Common myeloid progenitor, CD34-positive (primary cell): ENCODE results near the gene GLI1.

Experiments
- CTCF ChIA-PET: fragments of 350-600 bp; sonication (Branson Sonifier 250); formaldehyde crosslinking; loops from one replicate; lab custom pipeline; 2021; ENCODE audit warnings: antibody characterized with exemption; lab: Charles Lee
- POLR2A ChIA-PET: fragments of 350-600 bp; sonication (Branson Sonifier 250); formaldehyde crosslinking; loops from one replicate; lab custom pipeline; 2021; ENCODE audit warnings: antibody characterized with exemption; lab: Charles Lee
- DNase-seq, 3 donors: peaks; one replicate each; pipeline versions ENCODE4 v3.0.0 to v3.0.0-alpha.2; 2013
- H3K27ac ChIP-seq, 2 experiments: 1 replicate in 1 of 2; 2 replicates in 1 of 2; pipeline ENCODE4 v1.7.0; 2013; ENCODE audit warnings: inconsistent platforms in 2 of 2, low read length in 2 of 2, mild to moderate bottlenecking in 2 of 2, low read depth in 1 of 2, moderate library complexity in 1 of 2; ENCODE audit not compliant: severe bottlenecking in 2 of 2, insufficient read depth in 1 of 2, poor library complexity in 1 of 2
- H3K27me3 ChIP-seq, 5 experiments: replicated peaks in 2 of 5; 1 replicate in 3 of 5; 2 replicates in 2 of 5; pipeline versions ENCODE4 v1.6.1 to v1.7.0; 2013; ENCODE audit warnings: low read length in 4 of 5, mild to moderate bottlenecking in 2 of 5, moderate library complexity in 2 of 5, inconsistent platforms in 1 of 5; ENCODE audit not compliant: insufficient read depth in 5 of 5, control insufficient read depth in 4 of 5
- H3K36me3 ChIP-seq, 4 experiments: 1 replicate in 2 of 4; 2 replicates in 2 of 4; pipeline versions ENCODE4 v1.6.1 to v1.7.0; 2013; ENCODE audit warnings: low read length in 3 of 4, control low read depth in 1 of 4, mild to moderate bottlenecking in 1 of 4; ENCODE audit not compliant: control insufficient read depth in 4 of 4, insufficient read depth in 4 of 4
- H3K4me1 ChIP-seq, 4 experiments: 1 replicate in 3 of 4; 2 replicates in 1 of 4; pipeline versions ENCODE4 v1.6.1 to v1.7.1; 2013; ENCODE audit warnings: low read length in 3 of 4, mild to moderate bottlenecking in 3 of 4, control low read depth in 1 of 4, inconsistent platforms in 1 of 4, moderate library complexity in 1 of 4; ENCODE audit not compliant: control insufficient read depth in 4 of 4, insufficient read depth in 4 of 4; ENCODE audit errors: control extremely low read depth in 1 of 4
- H3K4me3 ChIP-seq, 7 experiments: 1 replicate in 4 of 7; 2 replicates in 3 of 7; pipeline versions ENCODE4 v1.5.1 to v1.7.0; 2013; ENCODE audit warnings: mild to moderate bottlenecking in 7 of 7, low read length in 6 of 7, moderate library complexity in 6 of 7, inconsistent platforms in 2 of 7, low read depth in 2 of 7, control low read depth in 1 of 7; ENCODE audit not compliant: insufficient read depth in 4 of 7, control insufficient read depth in 1 of 7; ENCODE audit errors: extremely low read depth in 1 of 7
- H3K9me3 ChIP-seq, 5 experiments: 1 replicate in 4 of 5; 2 replicates in 1 of 5; pipeline versions ENCODE4 v1.6.1 to v1.7.1; 2013; ENCODE audit warnings: low read length in 4 of 5, mild to moderate bottlenecking in 2 of 5, inconsistent platforms in 1 of 5, low read depth in 1 of 5, moderate library complexity in 1 of 5; ENCODE audit not compliant: control insufficient read depth in 4 of 5, insufficient read depth in 2 of 5; ENCODE audit errors: control extremely low read depth in 1 of 5
- WGBS: methylation state at CpG from one replicate; pipeline ENCODE4 v1.1.5; 2013; ENCODE audit not compliant: insufficient coverage; 5-methylcytosine and 5-hydroxymethylcytosine counted together

Gene GLI1

DNA sequence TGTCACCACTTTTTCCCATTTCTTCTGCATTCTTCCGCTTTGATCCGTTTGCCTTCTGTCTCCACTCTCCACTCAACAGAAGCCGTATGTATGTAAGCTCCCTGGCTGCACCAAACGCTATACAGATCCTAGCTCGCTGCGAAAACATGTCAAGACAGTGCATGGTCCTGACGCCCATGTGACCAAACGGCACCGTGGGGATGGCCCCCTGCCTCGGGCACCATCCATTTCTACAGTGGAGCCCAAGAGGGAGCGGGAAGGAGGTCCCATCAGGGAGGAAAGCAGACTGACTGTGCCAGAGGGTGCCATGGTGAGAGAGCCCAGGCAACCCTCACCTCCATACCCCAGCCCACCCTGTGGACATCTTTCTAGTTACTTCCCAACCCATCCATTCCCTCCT lies 8.3 kb downstream of the GLI1 start:
- POLR2A ChIA-PET, result no interaction called here
- CTCF ChIA-PET, result interaction anchor here (1.6 to 16.7 kb wide), 2 partner anchors 6 to 9 kb away, joined by 5 to 184 read pairs; partner anchors contain the start of gene GLI1
- Histone ChIP-seq H3K27me3 (no peaks in the 10 kb centered on the region), H3K4me1 (peaks cover 0 to 1% (median 0%) of the 10 kb centered on the region in 4 experiments), H3K9me3 (no peaks in the 10 kb centered on the region), H3K36me3 (peaks cover 14 to 49% (median 38%) of the 10 kb centered on the region in 4 experiments), H3K4me3 (no peak overlapping the region), H3K27ac (no peak overlapping the region)
- DNase-seq, result no peak
- 98% methylated on average over 11 of the region's 11 CpGs for WGBS

DNA sequence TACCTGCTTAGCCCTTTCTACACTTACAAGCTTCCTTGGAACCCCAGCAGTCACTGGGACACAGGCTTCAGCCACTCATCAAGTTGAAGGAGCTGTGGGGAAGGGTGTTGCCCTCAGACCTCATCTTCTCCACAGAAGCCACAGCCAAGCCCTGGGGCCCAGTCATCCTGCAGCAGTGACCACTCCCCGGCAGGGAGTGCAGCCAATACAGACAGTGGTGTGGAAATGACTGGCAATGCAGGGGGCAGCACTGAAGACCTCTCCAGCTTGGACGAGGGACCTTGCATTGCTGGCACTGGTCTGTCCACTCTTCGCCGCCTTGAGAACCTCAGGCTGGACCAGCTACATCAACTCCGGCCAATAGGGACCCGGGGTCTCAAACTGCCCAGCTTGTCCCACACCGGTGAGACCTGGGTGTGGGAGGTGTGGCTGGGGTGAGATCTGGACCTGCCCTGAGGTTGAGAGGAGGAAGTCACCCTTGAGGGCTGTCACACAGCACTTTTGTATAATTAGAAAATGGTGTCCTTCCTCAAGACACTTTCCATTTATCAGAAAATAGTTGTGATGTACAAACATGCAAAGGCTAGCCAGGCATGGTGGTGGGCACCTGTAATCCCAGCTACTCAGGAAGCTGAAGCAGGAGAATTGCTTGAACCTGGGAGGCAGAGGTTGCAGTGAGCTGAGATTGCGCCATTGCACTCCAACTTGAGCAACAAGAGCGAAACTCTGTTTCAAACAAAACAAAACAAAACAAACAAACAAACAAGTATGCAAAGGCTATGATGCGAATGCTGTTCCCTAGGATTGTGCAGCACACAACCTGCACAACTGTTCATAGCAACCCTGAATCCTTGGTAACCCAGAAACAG lies 9.9 kb downstream of the GLI1 start:
- 90% methylated on average over 9 of the region's 10 CpGs for WGBS
- Histone ChIP-seq H3K4me1 (peaks cover 0 to 3% (median under 1%) of the 10 kb centered on the region in 4 experiments), H3K4me3 (no peak overlapping the region), H3K36me3 (peaks cover 20 to 63% (median 51%) of the 10 kb centered on the region in 4 experiments), H3K9me3 (no peaks in the 10 kb centered on the region), H3K27ac (no peak overlapping the region), H3K27me3 (no peaks in the 10 kb centered on the region)
- no peak for DNase-seq
- POLR2A ChIA-PET, result interaction anchor here (0.7 to 0.8 kb wide), 2 partner anchors 10 to 13 kb away, joined by 3 read pairs; partner anchors contain the start of gene ARHGAP9
- CTCF ChIA-PET, result interaction anchor here (1.0 to 16.7 kb wide), 4 partner anchors 7 to 76 kb away, joined by 3 to 184 read pairs (median 6); partner anchors contain the start of genes ARHGAP9 and GLI1

DNA sequence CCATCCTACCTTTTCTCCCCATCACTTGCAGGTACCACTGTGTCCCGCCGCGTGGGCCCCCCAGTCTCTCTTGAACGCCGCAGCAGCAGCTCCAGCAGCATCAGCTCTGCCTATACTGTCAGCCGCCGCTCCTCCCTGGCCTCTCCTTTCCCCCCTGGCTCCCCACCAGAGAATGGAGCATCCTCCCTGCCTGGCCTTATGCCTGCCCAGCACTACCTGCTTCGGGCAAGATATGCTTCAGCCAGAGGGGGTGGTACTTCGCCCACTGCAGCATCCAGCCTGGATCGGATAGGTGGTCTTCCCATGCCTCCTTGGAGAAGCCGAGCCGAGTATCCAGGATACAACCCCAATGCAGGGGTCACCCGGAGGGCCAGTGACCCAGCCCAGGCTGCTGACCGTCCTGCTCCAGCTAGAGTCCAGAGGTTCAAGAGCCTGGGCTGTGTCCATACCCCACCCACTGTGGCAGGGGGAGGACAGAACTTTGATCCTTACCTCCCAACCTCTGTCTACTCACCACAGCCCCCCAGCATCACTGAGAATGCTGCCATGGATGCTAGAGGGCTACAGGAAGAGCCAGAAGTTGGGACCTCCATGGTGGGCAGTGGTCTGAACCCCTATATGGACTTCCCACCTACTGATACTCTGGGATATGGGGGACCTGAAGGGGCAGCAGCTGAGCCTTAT lies 10.8 kb downstream of the GLI1 start:
- peaks cover 20 to 72% (median 58%) of the 10 kb centered on the region in 4 experiments for H3K36me3 ChIP-seq
- H3K27ac ChIP-seq, result no peak overlapping the region
- DNase-seq, result no peak
- no peaks in the 10 kb centered on the region for H3K27me3 ChIP-seq
- POLR2A ChIA-PET, result interaction anchor here (0.7 kb wide), 1 partner anchor 64 kb away, joined by 3 read pairs; no protein-coding TSS in a partner anchor
- peaks cover 3 to 8% (median 5%) of the 10 kb centered on the region in 4 experiments for H3K4me1 ChIP-seq
- CTCF ChIA-PET, result interaction anchor here (1.0 to 16.7 kb wide), 6 partner anchors 8 to 75 kb away, joined by 3 to 184 read pairs (median 6); partner anchors contain the start of genes ARHGAP9, GLI1 and INHBE
- no peaks in the 10 kb centered on the region for H3K9me3 ChIP-seq
- no peak overlapping the region for H3K4me3 ChIP-seq
- WGBS, result 96% methylated on average over 11 of the region's 14 CpGs

DNA sequence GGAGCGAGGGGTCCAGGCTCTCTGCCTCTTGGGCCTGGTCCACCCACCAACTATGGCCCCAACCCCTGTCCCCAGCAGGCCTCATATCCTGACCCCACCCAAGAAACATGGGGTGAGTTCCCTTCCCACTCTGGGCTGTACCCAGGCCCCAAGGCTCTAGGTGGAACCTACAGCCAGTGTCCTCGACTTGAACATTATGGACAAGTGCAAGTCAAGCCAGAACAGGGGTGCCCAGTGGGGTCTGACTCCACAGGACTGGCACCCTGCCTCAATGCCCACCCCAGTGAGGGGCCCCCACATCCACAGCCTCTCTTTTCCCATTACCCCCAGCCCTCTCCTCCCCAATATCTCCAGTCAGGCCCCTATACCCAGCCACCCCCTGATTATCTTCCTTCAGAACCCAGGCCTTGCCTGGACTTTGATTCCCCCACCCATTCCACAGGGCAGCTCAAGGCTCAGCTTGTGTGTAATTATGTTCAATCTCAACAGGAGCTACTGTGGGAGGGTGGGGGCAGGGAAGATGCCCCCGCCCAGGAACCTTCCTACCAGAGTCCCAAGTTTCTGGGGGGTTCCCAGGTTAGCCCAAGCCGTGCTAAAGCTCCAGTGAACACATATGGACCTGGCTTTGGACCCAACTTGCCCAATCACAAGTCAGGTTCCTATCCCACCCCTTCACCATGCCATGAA lies 11.5 kb downstream of the GLI1 start:
- POLR2A ChIA-PET, result interaction anchor here (0.7 kb wide), 1 partner anchor 64 kb away, joined by 3 read pairs; no protein-coding TSS in a partner anchor
- CTCF ChIA-PET, result interaction anchor here (1.0 to 16.7 kb wide), 6 partner anchors 9 to 16 kb away, joined by 4 to 184 read pairs (median 6); partner anchors contain the start of genes ARHGAP9, GLI1 and INHBE
- H3K27ac ChIP-seq, result no peak overlapping the region

DNA sequence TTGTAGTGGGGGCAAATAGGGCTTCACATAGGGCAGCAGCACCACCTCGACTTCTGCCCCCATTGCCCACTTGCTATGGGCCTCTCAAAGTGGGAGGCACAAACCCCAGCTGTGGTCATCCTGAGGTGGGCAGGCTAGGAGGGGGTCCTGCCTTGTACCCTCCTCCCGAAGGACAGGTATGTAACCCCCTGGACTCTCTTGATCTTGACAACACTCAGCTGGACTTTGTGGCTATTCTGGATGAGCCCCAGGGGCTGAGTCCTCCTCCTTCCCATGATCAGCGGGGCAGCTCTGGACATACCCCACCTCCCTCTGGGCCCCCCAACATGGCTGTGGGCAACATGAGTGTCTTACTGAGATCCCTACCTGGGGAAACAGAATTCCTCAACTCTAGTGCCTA lies 12.1 kb downstream of the GLI1 start:
- H3K9me3 ChIP-seq, result no peaks in the 10 kb centered on the region
- H3K27ac ChIP-seq, result no peak overlapping the region
- peaks cover 20 to 73% (median 58%) of the 10 kb centered on the region in 4 experiments for H3K36me3 ChIP-seq
- ChIA-PET POLR2A (no interaction called here), CTCF (interaction anchor here (1.0 to 16.7 kb wide), 5 partner anchors 9 to 16 kb away, joined by 4 to 184 read pairs (median 5); partner anchors contain the start of genes GLI1 and INHBE)
- H3K4me3 ChIP-seq, result no peak overlapping the region
- WGBS, result 100% methylated on average over 3 of the region's 3 CpGs
- no peak for DNase-seq
- peaks cover 3 to 20% (median 17%) of the 10 kb centered on the region in 4 experiments for H3K4me1 ChIP-seq
- H3K27me3 ChIP-seq, result no peaks in the 10 kb centered on the region

More for the DNA sequence above, 11.5 kb downstream of the GLI1 start:
- H3K4me3 ChIP-seq, result no peak overlapping the region
- H3K4me1 ChIP-seq, result peaks cover 3 to 15% (median 12%) of the 10 kb centered on the region in 4 experiments
- DNase-seq, result no peak
- WGBS, result 100% methylated on average over 1 of the region's 4 CpGs
- no peaks in the 10 kb centered on the region for H3K27me3 ChIP-seq
- peaks cover 20 to 73% (median 58%) of the 10 kb centered on the region in 4 experiments for H3K36me3 ChIP-seq
- H3K9me3 ChIP-seq, result no peaks in the 10 kb centered on the region

DNA sequence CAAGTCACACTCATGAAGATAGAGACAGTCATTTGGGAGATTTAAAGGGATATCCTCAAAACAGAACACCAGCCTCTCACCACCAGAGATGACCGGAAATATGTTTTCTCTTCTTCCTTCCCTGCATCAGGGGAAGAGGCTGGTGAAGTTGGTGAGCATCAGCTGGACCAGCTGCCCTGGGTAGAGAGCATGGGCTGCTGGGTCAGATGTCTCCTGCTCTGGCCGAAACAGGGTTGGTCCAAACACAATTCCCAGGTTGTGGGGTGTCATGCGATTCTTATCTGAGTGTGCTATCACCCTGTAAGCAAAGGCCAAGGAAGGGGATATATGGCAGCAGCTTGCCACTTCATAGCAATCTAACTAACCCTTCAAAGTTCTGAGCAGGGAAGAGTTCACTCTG lies 12.8 kb downstream of the GLI1 start:
- no peak for DNase-seq
- H3K4me1 ChIP-seq, result peaks cover 3 to 28% (median 23%) of the 10 kb centered on the region in 4 experiments
- 100% methylated on average over 3 of the region's 3 CpGs for WGBS
- H3K4me3 ChIP-seq, result no peak overlapping the region
- no peaks in the 10 kb centered on the region for H3K9me3 ChIP-seq
- ChIA-PET POLR2A (no interaction called here), CTCF (interaction anchor here (1.0 to 16.7 kb wide), 5 partner anchors 8 to 21 kb away, joined by 3 to 184 read pairs (median 4); partner anchors contain the start of genes GLI1 and INHBE)
- no peaks in the 10 kb centered on the region for H3K27me3 ChIP-seq
- H3K27ac ChIP-seq, result peak overlapping the region in 1 of 2 experiments; percentile 6
- peaks cover 20 to 73% (median 58%) of the 10 kb centered on the region in 4 experiments for H3K36me3 ChIP-seq
